Parathyroid adenoma (tissue), 2 donors: ENCODE results near the gene NHLRC3.

Source experiments
- H2AFZ ChIP-seq: fragments of 300-600 bp; sonication (generic); one replicate; pipeline ENCODE4 v1.7.0; 2017; ENCODE audit warnings: antibody characterized with exemption, mild to moderate bottlenecking
- H3K27ac ChIP-seq: fragments of 300-600 bp; sonication (generic); one replicate; pipeline ENCODE4 v1.7.0; 2017
- H3K27me3 ChIP-seq: fragments of 300-600 bp; sonication (generic); one replicate; pipeline ENCODE4 v1.7.0; 2017; ENCODE audit warnings: low read length; ENCODE audit not compliant: control insufficient read depth, insufficient read depth
- H3K36me3 ChIP-seq: fragments of 300-600 bp; sonication (generic); one replicate; pipeline ENCODE4 v1.7.0; 2017; ENCODE audit warnings: low read length; ENCODE audit not compliant: control insufficient read depth, insufficient read depth
- H3K4me1 ChIP-seq: fragments of 300-600 bp; sonication (generic); one replicate; pipeline ENCODE4 v1.7.0; 2017; ENCODE audit warnings: control low read depth
- H3K4me2 ChIP-seq: fragments of 300-600 bp; sonication (generic); one replicate; pipeline ENCODE4 v1.7.0; 2017; ENCODE audit warnings: low read length
- H3K4me3 ChIP-seq: fragments of 300-600 bp; sonication (generic); one replicate; pipeline ENCODE4 v1.7.0; 2017; ENCODE audit warnings: low read depth, low read length
- H3K79me2 ChIP-seq: fragments of 300-600 bp; sonication (generic); one replicate; pipeline ENCODE4 v1.7.0; 2017; ENCODE audit warnings: control low read depth
- H3K9ac ChIP-seq: fragments of 300-600 bp; sonication (generic); one replicate; pipeline ENCODE4 v1.7.0; 2017; ENCODE audit warnings: mild to moderate bottlenecking
- H3K9me3 ChIP-seq: fragments of 300-600 bp; sonication (generic); one replicate; pipeline ENCODE4 v1.7.0; 2017; ENCODE audit warnings: low read length; ENCODE audit not compliant: control insufficient read depth
- CTCF ChIP-seq: fragments of 300-600 bp; sonication (generic); IDR thresholded peaks from one replicate; pipeline ENCODE4 v1.7.0; 2017; ENCODE audit warnings: antibody characterized with exemption, mild to moderate bottlenecking
- donor health status: primary hyperparathyroidism.

NHLRC3 gene

GRCh38 chr13:39091586-39091985 lies 53.3 kb downstream of the NHLRC3 start:
- Histone ChIP-seq H3K27ac (no peak overlapping the region), H3K27me3 (peaks cover 3% of the 10 kb centered on the region), H3K9ac (no peak overlapping the region), H3K4me3 (no peak overlapping the region), H3K4me1 (no peaks in the 10 kb centered on the region), H3K36me3 (no peaks in the 10 kb centered on the region), H3K4me2 (no peak overlapping the region), H3K79me2 (no peaks in the 10 kb centered on the region), H3K9me3 (no peaks in the 10 kb centered on the region), H2AFZ (no peak overlapping the region)
- TF ChIP-seq CTCF = no peak

- Histone ChIP-seq H3K4me2 (no peak overlapping the region), H2AFZ (no peak overlapping the region), H3K4me3 (no peak overlapping the region), H3K9ac (no peak overlapping the region), H3K27me3 (peaks cover 3% of the 10 kb centered on the region), H3K4me1 (no peaks in the 10 kb centered on the region), H3K79me2 (no peaks in the 10 kb centered on the region), H3K27ac (no peak overlapping the region), H3K36me3 (no peaks in the 10 kb centered on the region), H3K9me3 (no peaks in the 10 kb centered on the region)
- TF ChIP-seq CTCF = no peak
Measured at GRCh38 chr13:39095500-39095899, 57.2 kb downstream of the NHLRC3 start.

- Histone ChIP-seq H3K4me2 (no peak overlapping the region), H3K79me2 (no peaks in the 10 kb centered on the region), H3K9me3 (no peaks in the 10 kb centered on the region), H3K27me3 (no peaks in the 10 kb centered on the region), H3K27ac (no peak overlapping the region), H2AFZ (no peak overlapping the region), H3K4me1 (no peaks in the 10 kb centered on the region), H3K9ac (no peak overlapping the region), H3K4me3 (no peak overlapping the region), H3K36me3 (no peaks in the 10 kb centered on the region)
- no peak for TF ChIP-seq CTCF
Measured at GRCh38 chr13:39099231-39099630, 61.0 kb downstream of the NHLRC3 start.
